Mesothelial cell of epicardium (in vitro differentiated cells): ENCODE data around the gene RPEL1. TPM values are rescaled to one million over a fixed set of nuclear protein-coding genes. Genes with fewer than 3 reads are reported as not detected.

Source experiments
- DNase-seq, 2 experiments: peaks; one replicate each; pipeline ENCODE4 v3.0.0; 2021; ENCODE audit warnings: low spot score in 2 of 2; ENCODE audit not compliant: unreplicated experiment in 2 of 2
- H3K27ac Mint-ChIP-seq: 2 replicates; pipeline ENCODE4 v1.8.0; 2021; ENCODE audit warnings: mixed read lengths
- H3K27me3 Mint-ChIP-seq: 2 replicates; pipeline ENCODE4 v1.8.0; 2021; ENCODE audit warnings: low read depth, mixed read lengths
- H3K36me3 Mint-ChIP-seq: 2 replicates; pipeline ENCODE4 v1.8.0; 2021; ENCODE audit warnings: mixed read lengths
- H3K4me1 Mint-ChIP-seq: 2 replicates; pipeline ENCODE4 v1.8.0; 2021; ENCODE audit warnings: mixed read lengths
- H3K4me3 Mint-ChIP-seq: 2 replicates; pipeline ENCODE4 v1.8.0; 2021; ENCODE audit warnings: mild to moderate bottlenecking, moderate library complexity, mixed read lengths
- H3K9me3 Mint-ChIP-seq: 2 replicates; pipeline ENCODE4 v1.8.0; 2021; ENCODE audit warnings: mixed read lengths
- total RNA-seq: library from RNA; stranded (reverse); gene quantifications from 3 replicates; pipeline ENCODE4 v1.2.1, GENCODE V29; 2021
- TF ChIP-seq, protein P1 (sequence below): fragments of 200-600 bp; sonication (generic); IDR thresholded peaks from one replicate; pipeline ENCODE4 v1.5.0; 2021; ENCODE audit warnings: antibody characterized with exemption; ENCODE audit not compliant: unreplicated experiment

The RPEL1 gene
- total RNA-seq, 1 donor from 2014 or later: not detected

DNA sequence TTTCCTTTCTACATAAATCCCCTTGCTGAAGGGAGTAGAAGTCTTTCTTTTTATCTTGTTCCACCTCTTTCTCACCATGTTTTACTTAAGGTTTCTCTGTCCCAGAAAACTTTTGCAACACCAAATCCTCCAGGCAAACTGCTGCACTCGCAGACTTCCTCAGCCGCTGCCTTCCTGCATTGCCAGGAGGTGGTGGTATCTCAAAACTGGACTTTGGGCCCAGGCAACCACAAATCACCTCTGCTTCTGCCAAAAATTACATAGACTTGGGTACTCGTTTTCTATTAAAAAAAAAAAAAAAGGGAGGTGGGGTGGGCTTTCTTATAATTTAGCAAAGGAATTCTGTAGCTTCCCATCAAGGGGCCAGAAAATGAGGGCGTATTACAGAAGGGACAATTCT lies 45.9 kb downstream of the RPEL1 start:
- no peaks in the 10 kb centered on the region for H3K36me3 Mint-ChIP-seq
- TF ChIP-seq, protein P1, sequence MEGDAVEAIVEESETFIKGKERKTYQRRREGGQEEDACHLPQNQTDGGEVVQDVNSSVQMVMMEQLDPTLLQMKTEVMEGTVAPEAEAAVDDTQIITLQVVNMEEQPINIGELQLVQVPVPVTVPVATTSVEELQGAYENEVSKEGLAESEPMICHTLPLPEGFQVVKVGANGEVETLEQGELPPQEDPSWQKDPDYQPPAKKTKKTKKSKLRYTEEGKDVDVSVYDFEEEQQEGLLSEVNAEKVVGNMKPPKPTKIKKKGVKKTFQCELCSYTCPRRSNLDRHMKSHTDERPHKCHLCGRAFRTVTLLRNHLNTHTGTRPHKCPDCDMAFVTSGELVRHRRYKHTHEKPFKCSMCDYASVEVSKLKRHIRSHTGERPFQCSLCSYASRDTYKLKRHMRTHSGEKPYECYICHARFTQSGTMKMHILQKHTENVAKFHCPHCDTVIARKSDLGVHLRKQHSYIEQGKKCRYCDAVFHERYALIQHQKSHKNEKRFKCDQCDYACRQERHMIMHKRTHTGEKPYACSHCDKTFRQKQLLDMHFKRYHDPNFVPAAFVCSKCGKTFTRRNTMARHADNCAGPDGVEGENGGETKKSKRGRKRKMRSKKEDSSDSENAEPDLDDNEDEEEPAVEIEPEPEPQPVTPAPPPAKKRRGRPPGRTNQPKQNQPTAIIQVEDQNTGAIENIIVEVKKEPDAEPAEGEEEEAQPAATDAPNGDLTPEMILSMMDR: no peak
- H3K27ac Mint-ChIP-seq: no peak overlapping the region
- H3K4me3 Mint-ChIP-seq: no peak overlapping the region
- no peaks in the 10 kb centered on the region for H3K9me3 Mint-ChIP-seq
- no peak for DNase-seq
- peaks cover 35% of the 10 kb centered on the region for H3K27me3 Mint-ChIP-seq
- peaks cover 12% of the 10 kb centered on the region for H3K4me1 Mint-ChIP-seq

DNA sequence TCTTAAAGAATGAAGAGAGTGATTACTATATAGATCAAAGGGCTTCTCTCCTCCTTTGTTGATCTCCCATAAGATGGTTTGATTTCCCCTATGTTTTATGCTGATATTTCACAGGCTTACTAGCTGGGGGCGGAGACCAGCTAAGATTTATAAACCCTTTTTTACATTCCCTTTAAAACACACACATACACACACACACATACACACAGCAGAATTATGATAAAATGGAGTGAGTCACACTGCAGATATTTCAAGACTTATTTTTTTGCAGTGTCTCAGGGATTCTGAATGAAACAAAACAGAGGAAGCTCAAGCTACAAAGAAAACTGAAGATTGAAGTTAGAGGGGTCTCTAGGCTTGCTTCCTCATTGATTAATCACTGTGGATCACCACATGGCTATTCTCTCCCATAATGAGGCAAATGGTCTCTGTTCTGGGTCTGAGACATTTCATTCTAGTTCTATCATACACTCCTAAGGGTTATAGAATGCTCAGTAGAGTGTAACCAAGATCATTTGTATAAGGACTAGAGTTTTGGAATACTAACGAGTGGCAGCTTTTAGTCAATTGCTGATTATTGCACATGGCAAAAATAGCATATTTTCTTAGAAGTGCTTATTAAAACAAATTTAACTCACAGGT lies 49.8 kb downstream of the RPEL1 start:
- Mint-ChIP-seq H3K36me3 (no peaks in the 10 kb centered on the region), H3K27me3 (peaks cover 2% of the 10 kb centered on the region), H3K4me3 (no peak overlapping the region), H3K4me1 (peaks cover 12% of the 10 kb centered on the region), H3K27ac (no peak overlapping the region), H3K9me3 (no peaks in the 10 kb centered on the region)
- DNase-seq: no peak
- TF ChIP-seq, protein P1: no peak

Other genes with a start within 250 kb of the RPEL1 start
- gene NT5C2, start 52.6 kb upstream of the RPEL1 start, total RNA-seq: 77.7 to 84.3 TPM (median 81.2 TPM) in 3 replicates
- 1.1 to 1.2 TPM (median 1.2 TPM) in 3 replicates for gene INA, start 31.3 kb downstream of the RPEL1 start, total RNA-seq
- gene PCGF6, start 105.3 kb downstream of the RPEL1 start, total RNA-seq: 10.5 to 10.7 TPM (median 10.6 TPM) in 3 replicates
- 4.7 to 5.2 TPM (median 4.9 TPM) in 3 replicates for gene TAF5, start 122.1 kb downstream of the RPEL1 start, total RNA-seq
- gene ATP5MK, start 150.6 kb downstream of the RPEL1 start, total RNA-seq: 208 to 223 TPM (median 209 TPM) in 3 replicates
- gene PDCD11, start 150.7 kb downstream of the RPEL1 start, total RNA-seq: 48.9 to 53.6 TPM (median 50.4 TPM) in 3 replicates
- 4.3 to 6.0 TPM (median 5.6 TPM) in 3 replicates for gene CALHM2, start 206.5 kb downstream of the RPEL1 start, total RNA-seq
- not detected in 3 replicates for gene CALHM1, start 213.0 kb downstream of the RPEL1 start, total RNA-seq
- not detected in 3 replicates for gene CALHM3, start 233.4 kb downstream of the RPEL1 start, total RNA-seq
- gene NEURL1, start 247.8 kb downstream of the RPEL1 start, total RNA-seq: 0.40 to 0.88 TPM (median 0.54 TPM) in 3 replicates